ENCODE data around the gene MAN1C1. TPM values are rescaled to one million over a fixed set of nuclear protein-coding genes. Genes with fewer than 3 reads are reported as not detected.
A peak's percentile ranks its signal among the peaks of the same experiment; 100 is the strongest.

The MAN1C1 gene
- total and polyA plus RNA-seq, 3 experiments from 2014 or later = 2.8 to 5.6 (median 3.6) TPM

- Histone ChIP-seq H3K9me3 (ENCODE audit: low read length) (no peaks in the 10 kb centered on the region), H3K27ac (ENCODE audit: low read depth, low read length) (no peak overlapping the region), H3K36me3 (ENCODE audit: insufficient read depth, low read length) (no peaks in the 10 kb centered on the region), H3K4me3 (ENCODE audit: low read length) (no peak overlapping the region), H3K27me3 (ENCODE audit: insufficient read depth, low read length, poor library complexity, severe bottlenecking) (no peaks in the 10 kb centered on the region), H3K4me1 (ENCODE audit: insufficient read depth, low read length) (peaks cover 42% of the 10 kb centered on the region)
- Mint-ChIP-seq H3K4me1 (peaks cover 29 to 45% (median 33%) of the 10 kb centered on the region in 3 donors), H3K36me3 (peaks cover 0 to 4% (median 2%) of the 10 kb centered on the region in 3 donors), H3K4me3 (no peak overlapping the region), H3K27me3 (peaks cover 0 to 3% of the 10 kb centered on the region in 2 donors), H3K9me3 (no peaks in the 10 kb centered on the region), H3K27ac (peak overlapping the region in 6 of 8 donors; percentile 1 to 94 (median 21))
- no peak for DNase-seq
- CTCF ChIA-PET = interaction anchor here (1.0 to 2.8 kb wide), 7 partner anchors 12 to 274 kb away, joined by 3 to 8 read pairs (median 4); partner anchors contain the start of gene MTFR1L
- POLR2A ChIA-PET = interaction anchor here (1.2 kb wide), 1 partner anchor 20 kb away, joined by 4 read pairs; no protein-coding TSS in a partner anchor
Measured at GRCh38 chr1:25795211-25795610, 178.6 kb downstream of the MAN1C1 start.

GRCh38 chr1:25795946-25796810 is 179.6 kb downstream of the MAN1C1 start:
- Histone ChIP-seq H3K4me3 (ENCODE audit: low read length) (peak overlapping the region; percentile 42), H3K4me1 (ENCODE audit: insufficient read depth, low read length) (peaks cover 49% of the 10 kb centered on the region), H3K27ac (ENCODE audit: low read depth, low read length) (peak overlapping the region; percentile 3), H3K9me3 (ENCODE audit: low read length) (no peaks in the 10 kb centered on the region), H3K27me3 (ENCODE audit: insufficient read depth, low read length, poor library complexity, severe bottlenecking) (no peaks in the 10 kb centered on the region), H3K36me3 (ENCODE audit: insufficient read depth, low read length) (no peaks in the 10 kb centered on the region)
- peak in 4 of 5 donors; percentile 14 to 60 (median 39) for DNase-seq
- H3K4me1 Mint-ChIP-seq = peaks cover 35 to 53% (median 41%) of the 10 kb centered on the region in 3 donors
- H3K9me3 Mint-ChIP-seq = no peaks in the 10 kb centered on the region
- H3K4me3 Mint-ChIP-seq = peak overlapping the region; percentile 59 to 81 (median 71)
- peak overlapping the region; percentile 73 to 95 (median 90) for H3K27ac Mint-ChIP-seq
- CTCF ChIA-PET = interaction anchor here (0.7 to 2.8 kb wide), 21 partner anchors 9 to 291 kb away, joined by 3 to 8 read pairs (median 3); partner anchors contain the start of gene MTFR1L
- H3K36me3 Mint-ChIP-seq = peaks cover 0 to 2% (median 0%) of the 10 kb centered on the region in 3 donors
- POLR2A ChIA-PET = interaction anchor here (0.6 to 1.2 kb wide), 2 partner anchors 21 to 197 kb away, joined by 3 to 4 read pairs; no protein-coding TSS in a partner anchor
- peaks cover 0 to 3% of the 10 kb centered on the region in 2 donors for H3K27me3 Mint-ChIP-seq

- DNase-seq = peak; percentile 71 to 87 (median 75)
- peak overlapping the region; percentile 42 for H3K4me3 ChIP-seq (ENCODE audit: low read length)
- no peaks in the 10 kb centered on the region for H3K36me3 ChIP-seq (ENCODE audit: insufficient read depth, low read length)
- Mint-ChIP-seq H3K36me3 (peaks cover 0 to 2% (median 0%) of the 10 kb centered on the region in 3 donors), H3K27ac (peak overlapping the region; percentile 73 to 95 (median 90)), H3K9me3 (no peaks in the 10 kb centered on the region), H3K27me3 (peaks cover 0 to 3% of the 10 kb centered on the region in 2 donors), H3K4me1 (peaks cover 35 to 57% (median 41%) of the 10 kb centered on the region in 3 donors), H3K4me3 (peak overlapping the region; percentile 59 to 81 (median 71))
- ChIA-PET POLR2A (no interaction called here), CTCF (interaction anchor here (0.9 to 2.8 kb wide), 16 partner anchors 11 to 292 kb away, joined by 3 to 18 read pairs (median 4); no protein-coding TSS in a partner anchor)
- no peaks in the 10 kb centered on the region for H3K27me3 ChIP-seq (ENCODE audit: insufficient read depth, low read length, poor library complexity, severe bottlenecking)
- H3K9me3 ChIP-seq (ENCODE audit: low read length) = no peaks in the 10 kb centered on the region
- peak overlapping the region; percentile 3 for H3K27ac ChIP-seq (ENCODE audit: low read depth, low read length)
- H3K4me1 ChIP-seq (ENCODE audit: insufficient read depth, low read length) = peaks cover 55% of the 10 kb centered on the region
Measured at GRCh38 chr1:25796811-25797458, 180.3 kb downstream of the MAN1C1 start.

- Histone ChIP-seq H3K4me3 (ENCODE audit: low read length) (no peak overlapping the region), H3K4me1 (ENCODE audit: insufficient read depth, low read length) (peaks cover 65% of the 10 kb centered on the region), H3K36me3 (ENCODE audit: insufficient read depth, low read length) (no peaks in the 10 kb centered on the region), H3K27me3 (ENCODE audit: insufficient read depth, low read length, poor library complexity, severe bottlenecking) (no peaks in the 10 kb centered on the region), H3K9me3 (ENCODE audit: low read length) (no peaks in the 10 kb centered on the region), H3K27ac (ENCODE audit: low read depth, low read length) (no peak overlapping the region)
- DNase-seq = no peak
- Mint-ChIP-seq H3K9me3 (no peaks in the 10 kb centered on the region), H3K36me3 (no peaks in the 10 kb centered on the region), H3K27ac (peak overlapping the region in 5 of 8 donors; percentile 28 to 95 (median 73)), H3K27me3 (peaks cover 0 to 3% of the 10 kb centered on the region in 2 donors), H3K4me3 (peak overlapping the region in 4 of 7 donors; percentile 34 to 67 (median 44)), H3K4me1 (peaks cover 42 to 64% (median 51%) of the 10 kb centered on the region in 3 donors)
- ChIA-PET CTCF (interaction anchor here (0.8 to 2.8 kb wide), 13 partner anchors 11 to 277 kb away, joined by 3 to 18 read pairs (median 4); no protein-coding TSS in a partner anchor), POLR2A (interaction anchor here (1.3 kb wide), 1 partner anchor 179 kb away, joined by 5 read pairs; no protein-coding TSS in a partner anchor)
Measured at GRCh38 chr1:25797939-25798338, 181.3 kb downstream of the MAN1C1 start.

GRCh38 chr1:25798666-25799351 is 182.2 kb downstream of the MAN1C1 start:
- POLR2A ChIA-PET = interaction anchor here (0.6 to 1.3 kb wide), 4 partner anchors 24 to 191 kb away, joined by 3 to 5 read pairs (median 4); no protein-coding TSS in a partner anchor

GRCh38 chr1:25799352-25799934 is 182.9 kb downstream of the MAN1C1 start:
- Histone ChIP-seq H3K9me3 (ENCODE audit: low read length) (no peaks in the 10 kb centered on the region), H3K27me3 (ENCODE audit: insufficient read depth, low read length, poor library complexity, severe bottlenecking) (no peaks in the 10 kb centered on the region), H3K27ac (ENCODE audit: low read depth, low read length) (no peak overlapping the region), H3K36me3 (ENCODE audit: insufficient read depth, low read length) (no peaks in the 10 kb centered on the region), H3K4me1 (ENCODE audit: insufficient read depth, low read length) (peaks cover 67% of the 10 kb centered on the region), H3K4me3 (ENCODE audit: low read length) (no peak overlapping the region)
- no peak for DNase-seq
- peak overlapping the region; percentile 71 to 89 (median 76) for H3K4me3 Mint-ChIP-seq
- peaks cover 43 to 68% (median 55%) of the 10 kb centered on the region in 3 donors for H3K4me1 Mint-ChIP-seq
- no peaks in the 10 kb centered on the region for H3K9me3 Mint-ChIP-seq
- POLR2A ChIA-PET = interaction anchor here (0.6 to 1.2 kb wide), 2 partner anchors 25 to 88 kb away, joined by 3 to 4 read pairs; no protein-coding TSS in a partner anchor
- H3K36me3 Mint-ChIP-seq = no peaks in the 10 kb centered on the region
- H3K27me3 Mint-ChIP-seq = peaks cover 0 to 3% of the 10 kb centered on the region in 2 donors
- H3K27ac Mint-ChIP-seq = peak overlapping the region in 6 of 8 donors; percentile 66 to 95 (median 74)
- CTCF ChIA-PET = interaction anchor here (1.0 to 2.8 kb wide), 3 partner anchors 10 to 249 kb away, joined by 3 to 13 read pairs (median 4); no protein-coding TSS in a partner anchor

More at GRCh38 chr1:25798666-25799351, 182.2 kb downstream of the MAN1C1 start:
- Mint-ChIP-seq H3K4me1 (peaks cover 44 to 68% (median 55%) of the 10 kb centered on the region in 3 donors), H3K36me3 (no peaks in the 10 kb centered on the region), H3K4me3 (peak overlapping the region; percentile 67 to 89 (median 76)), H3K9me3 (no peaks in the 10 kb centered on the region), H3K27ac (peak overlapping the region in 6 of 8 donors; percentile 49 to 95 (median 73)), H3K27me3 (peaks cover 0 to 3% of the 10 kb centered on the region in 2 donors)
- no peak overlapping the region for H3K4me3 ChIP-seq (ENCODE audit: low read length)
- no peak for DNase-seq
- no peaks in the 10 kb centered on the region for H3K9me3 ChIP-seq (ENCODE audit: low read length)
- no peak overlapping the region for H3K27ac ChIP-seq (ENCODE audit: low read depth, low read length)
- CTCF ChIA-PET = interaction anchor here (0.9 to 2.8 kb wide), 10 partner anchors 10 to 249 kb away, joined by 3 to 18 read pairs (median 4); no protein-coding TSS in a partner anchor
- H3K36me3 ChIP-seq (ENCODE audit: insufficient read depth, low read length) = no peaks in the 10 kb centered on the region
- H3K4me1 ChIP-seq (ENCODE audit: insufficient read depth, low read length) = peaks cover 69% of the 10 kb centered on the region
- H3K27me3 ChIP-seq (ENCODE audit: insufficient read depth, low read length, poor library complexity, severe bottlenecking) = no peaks in the 10 kb centered on the region
